Measurements from ENCODE around the gene CACNA2D2.

DNA sequence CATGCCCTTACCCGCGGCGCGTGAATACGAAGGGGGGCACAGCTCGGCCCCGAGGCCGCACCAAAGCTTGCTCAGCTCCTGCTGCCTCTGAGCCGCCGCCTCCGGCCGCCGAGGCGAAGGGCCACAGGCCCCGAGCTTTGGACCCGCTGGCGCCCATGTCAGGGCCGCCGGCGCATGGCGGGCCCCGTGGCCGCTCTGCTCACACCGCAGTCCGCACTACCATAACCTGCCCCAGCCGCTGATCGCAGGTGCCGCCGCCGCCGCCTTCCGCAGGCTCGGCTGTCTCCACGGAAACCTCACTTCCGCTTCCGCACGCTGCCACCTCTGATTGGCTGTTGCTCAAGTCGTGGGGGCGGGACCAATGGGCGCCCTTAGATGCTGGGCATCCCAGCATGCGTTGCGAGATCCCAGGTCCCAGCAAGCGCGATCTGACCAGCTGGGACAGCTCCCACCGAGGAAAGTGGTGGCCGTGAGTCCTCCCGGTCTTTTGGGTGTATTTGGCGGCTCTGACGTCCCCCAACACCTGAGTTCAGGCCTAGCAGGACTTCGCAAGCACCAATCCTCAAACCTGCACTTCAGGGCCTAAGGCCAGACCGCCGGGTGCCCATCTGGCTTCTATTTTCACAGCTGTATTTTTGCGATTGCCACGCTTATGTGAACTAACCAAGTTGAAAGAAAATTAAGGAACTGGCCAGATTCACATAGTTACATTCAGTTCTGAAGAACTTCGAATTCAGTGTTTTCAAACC is 175.3 kb downstream of the CACNA2D2 start, which contains the start of gene TUSC2:
- TF ChIP-seq CTCF (IDR thresholded peaks at IDR 0.05) (peak in 1 of 7 experiments; percentile 8), POLR2A (IDR thresholded peaks at IDR 0.05) (peak; percentile 72 to 87 (median 86))

Measured in body of pancreas (tissue), 4 donors.